GM19328 (cell line): ENCODE data around the gene SOX18.
"Not testable (repeated sequence)": the region's sequence is repeated elsewhere in the genome, so short reads cannot be mapped to it uniquely, and the experiment has no call there.

Source experiments
- ATAC-seq: cut with Tn5 transposase; IDR thresholded peaks from one replicate; pipeline ENCODE4 v1.9.1; 2021; ENCODE audit warnings: mild to moderate bottlenecking, moderate library complexity; ENCODE audit not compliant: unreplicated experiment

Gene SOX18

DNA sequence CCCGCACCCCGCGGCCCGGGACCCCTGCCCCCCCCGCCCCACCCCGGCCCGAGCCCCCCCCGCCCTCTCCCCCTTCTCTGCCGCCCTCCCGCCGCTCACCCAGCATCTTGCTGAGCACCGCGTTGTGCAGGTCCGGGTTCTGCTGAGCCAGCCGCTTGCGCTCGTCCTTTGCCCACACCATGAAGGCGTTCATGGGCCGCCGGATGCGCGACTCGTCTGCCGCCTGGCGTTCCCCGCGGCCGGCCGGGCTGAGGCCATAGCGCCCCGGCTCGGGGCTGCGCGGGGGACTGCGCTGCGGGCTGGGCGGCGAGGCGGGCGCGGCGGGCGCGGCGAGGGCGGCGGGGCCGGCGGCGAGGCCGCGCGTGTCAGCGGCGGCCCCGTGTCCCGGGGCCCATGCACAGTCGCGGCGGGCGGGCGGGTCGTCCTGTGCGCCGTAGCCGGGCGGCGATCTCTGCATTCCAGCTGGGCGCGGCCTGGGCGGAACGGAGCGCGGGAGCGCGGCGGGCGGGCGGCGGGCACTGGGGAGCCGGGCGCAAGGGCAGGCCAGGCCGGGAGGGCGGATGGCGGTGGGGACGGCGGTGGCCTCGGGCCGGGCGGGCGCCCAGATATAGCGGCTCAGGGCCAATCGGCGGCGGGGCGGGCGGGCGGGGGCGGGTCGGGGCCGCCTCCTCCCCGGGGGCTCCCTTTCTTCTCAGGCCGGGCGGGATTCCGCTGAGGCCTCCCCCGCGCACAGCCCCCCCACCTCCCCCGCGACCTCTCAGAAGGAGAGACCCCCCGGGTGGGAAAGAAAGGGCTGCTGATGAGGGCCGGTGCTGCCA, at the start of gene SOX18:
Gene SOX18 (minus strand): TSS at position 580 of the 818 bp plus-strand sequence. CDS start 123 bp downstream, at position 457.
- ATAC-seq: no peak

DNA sequence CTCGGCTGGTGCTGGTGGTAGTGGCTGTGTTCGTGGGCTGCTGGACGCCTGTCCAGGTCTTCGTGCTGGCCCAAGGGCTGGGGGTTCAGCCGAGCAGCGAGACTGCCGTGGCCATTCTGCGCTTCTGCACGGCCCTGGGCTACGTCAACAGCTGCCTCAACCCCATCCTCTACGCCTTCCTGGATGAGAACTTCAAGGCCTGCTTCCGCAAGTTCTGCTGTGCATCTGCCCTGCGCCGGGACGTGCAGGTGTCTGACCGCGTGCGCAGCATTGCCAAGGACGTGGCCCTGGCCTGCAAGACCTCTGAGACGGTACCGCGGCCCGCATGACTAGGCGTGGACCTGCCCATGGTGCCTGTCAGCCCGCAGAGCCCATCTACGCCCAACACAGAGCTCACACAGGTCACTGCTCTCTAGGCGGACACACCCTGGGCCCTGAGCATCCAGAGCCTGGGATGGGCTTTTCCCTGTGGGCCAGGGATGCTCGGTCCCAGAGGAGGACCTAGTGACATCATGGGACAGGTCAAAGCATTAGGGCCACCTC, 49.1 kb upstream of the SOX18 start:
- ATAC-seq: no peak

DNA sequence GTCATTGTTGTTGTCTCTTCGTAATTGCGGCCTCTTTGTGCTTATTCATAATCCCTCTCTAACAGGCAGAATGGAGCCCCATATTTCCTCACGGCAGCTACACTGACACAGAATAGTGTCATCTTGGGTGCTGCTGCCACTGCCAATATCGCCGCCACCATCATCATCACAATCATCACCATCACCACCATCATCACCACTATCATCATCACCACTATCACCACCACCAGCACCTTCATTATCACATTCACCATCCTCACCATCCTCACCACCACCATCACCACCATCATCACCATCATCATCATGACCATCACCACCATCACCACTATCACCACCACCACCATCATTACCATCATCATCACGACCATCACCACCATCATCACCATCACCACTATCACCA, 47.1 kb upstream of the SOX18 start:
- ATAC-seq: no peak

DNA sequence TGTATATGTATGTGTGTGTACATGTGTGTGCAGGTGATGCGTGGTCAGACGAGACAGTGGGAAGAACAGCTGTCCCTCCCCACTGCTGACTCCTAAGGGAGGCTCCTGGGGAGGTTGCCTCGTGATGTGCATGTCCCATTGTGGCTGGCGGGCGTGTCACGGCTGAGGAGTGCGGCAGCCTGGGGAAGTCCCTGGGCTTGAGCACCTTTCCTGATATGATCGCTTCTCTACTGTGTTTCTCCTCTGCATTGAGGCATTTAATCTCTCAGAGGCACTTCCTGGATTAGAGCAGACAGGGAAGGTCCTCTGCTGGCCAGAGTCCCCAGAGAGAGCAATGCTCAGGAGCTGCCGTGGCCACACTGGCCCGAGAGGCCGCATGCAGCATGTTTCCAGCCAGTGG, 46.5 kb upstream of the SOX18 start:
- no peak for ATAC-seq

DNA sequence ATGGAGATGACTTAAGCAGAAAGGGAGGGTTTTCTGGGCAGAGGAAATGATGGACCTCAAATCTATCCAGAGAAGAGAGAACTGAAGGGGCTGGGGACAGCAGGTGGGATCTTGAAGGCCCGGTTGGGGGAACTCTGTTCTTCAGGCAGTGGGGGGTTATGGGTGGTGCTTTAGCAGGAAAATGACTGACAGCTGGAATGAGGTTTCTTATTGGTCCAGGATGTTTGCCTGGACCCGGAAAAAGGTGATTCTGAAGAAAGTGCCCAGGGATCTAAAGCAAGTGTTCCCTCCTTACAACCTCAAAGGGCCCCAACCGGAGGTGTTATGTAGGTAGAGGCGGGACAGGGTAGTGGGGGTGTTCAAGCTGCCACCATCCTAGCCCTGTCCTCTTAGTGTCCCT, 46.0 kb upstream of the SOX18 start:
- ATAC-seq: no peak

DNA sequence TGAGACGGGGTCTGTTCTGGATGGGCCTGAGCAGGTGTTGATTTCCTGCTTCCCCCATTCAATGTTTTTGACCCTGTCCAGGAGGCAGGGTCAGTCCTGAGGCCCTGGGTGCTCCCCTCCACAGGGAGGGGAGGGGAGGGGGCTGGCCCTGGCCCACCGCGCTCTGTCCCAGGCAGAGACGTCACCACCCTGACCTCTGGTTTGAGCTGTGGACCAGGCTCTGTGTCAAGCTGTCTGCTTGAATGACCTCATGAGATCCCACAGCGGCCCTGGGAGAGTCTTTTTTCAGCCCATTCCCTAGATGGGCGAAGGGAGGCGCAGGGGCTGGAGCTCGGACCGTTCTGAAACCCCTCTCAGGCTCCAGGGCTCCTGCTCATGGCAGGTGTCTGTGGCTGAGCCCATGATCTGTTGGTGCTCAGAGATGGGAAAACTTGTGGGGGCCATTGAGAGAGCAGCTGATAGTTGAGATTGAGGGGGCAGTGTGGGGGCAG, 43.6 kb upstream of the SOX18 start:
- no peak for ATAC-seq

DNA sequence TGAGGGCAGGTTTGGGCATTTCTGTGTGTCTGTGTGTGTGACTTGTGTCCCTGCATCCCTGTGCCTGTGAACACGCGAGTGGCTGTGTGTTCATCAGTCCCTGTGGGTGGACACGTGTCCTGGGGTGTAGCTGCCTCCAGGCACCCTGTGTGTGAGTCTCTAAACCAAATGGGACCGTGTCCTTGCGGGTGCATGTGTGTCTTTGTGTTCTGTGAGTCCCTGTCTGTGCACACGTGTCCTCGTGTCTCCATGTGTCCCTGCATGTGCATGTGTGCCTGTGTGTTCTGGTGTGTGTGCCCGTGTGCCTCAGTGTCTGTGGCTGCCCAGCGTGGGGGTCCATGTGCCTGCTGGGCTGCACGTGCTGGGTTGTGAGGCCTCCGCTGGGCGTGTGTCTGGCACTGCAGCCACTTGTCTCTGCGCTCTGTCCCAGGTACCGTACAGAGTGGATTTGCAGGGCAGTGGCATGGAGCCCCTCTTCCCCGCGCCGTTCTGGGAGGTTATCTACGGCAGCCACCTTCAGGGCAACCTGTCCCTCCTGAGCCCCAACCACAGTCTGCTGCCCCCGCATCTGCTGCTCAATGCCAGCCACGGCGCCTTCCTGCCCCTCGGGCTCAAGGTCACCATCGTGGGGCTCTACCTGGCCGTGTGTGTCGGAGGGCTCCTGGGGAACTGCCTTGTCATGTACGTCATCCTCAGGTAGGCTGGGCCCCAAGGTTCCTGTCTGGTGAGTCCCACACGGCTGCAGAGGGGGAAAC, 43.0 kb upstream of the SOX18 start:
- no peak for ATAC-seq

DNA sequence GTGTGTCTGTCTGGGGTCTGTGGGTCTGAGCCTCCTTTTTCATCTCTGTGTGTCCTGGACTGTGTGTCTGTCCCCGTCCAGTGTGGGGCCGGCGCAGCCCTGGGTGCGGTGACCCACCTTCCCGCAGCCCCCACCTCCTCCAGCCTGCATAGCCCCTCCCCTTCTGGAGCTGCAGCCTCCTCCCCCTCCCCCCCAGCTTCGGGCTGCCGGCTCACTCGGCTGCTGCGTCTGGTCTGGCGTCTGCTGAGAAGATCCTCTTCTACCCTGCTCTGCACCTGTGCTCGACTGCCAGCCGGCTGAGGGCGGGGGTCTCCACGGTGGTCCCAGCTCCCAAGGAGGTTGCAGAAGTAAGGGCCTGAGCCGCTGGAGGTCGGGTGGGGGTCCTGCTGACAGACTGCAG, 42.3 kb upstream of the SOX18 start:
- ATAC-seq: no peak

DNA sequence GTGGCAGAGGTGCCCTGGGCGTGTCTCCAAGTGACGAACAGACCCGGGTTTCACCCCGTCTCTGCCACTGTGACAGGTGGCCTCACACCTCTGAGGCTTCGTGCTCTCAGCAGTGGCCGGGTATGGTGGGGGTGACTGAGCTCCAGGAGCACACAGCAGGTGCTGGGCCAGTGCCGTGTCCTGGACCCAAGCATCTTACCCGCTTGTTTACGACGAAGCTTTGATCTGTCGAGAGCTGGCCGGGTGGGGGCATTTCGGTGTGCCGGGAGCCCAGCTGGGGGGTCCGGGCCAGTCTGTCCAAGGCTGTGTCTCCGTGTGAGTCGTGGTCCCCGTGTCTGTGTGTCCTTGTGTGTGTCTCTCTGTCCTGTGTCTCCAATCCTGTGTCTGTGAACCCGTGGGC, 41.9 kb upstream of the SOX18 start:
- ATAC-seq: no peak

DNA sequence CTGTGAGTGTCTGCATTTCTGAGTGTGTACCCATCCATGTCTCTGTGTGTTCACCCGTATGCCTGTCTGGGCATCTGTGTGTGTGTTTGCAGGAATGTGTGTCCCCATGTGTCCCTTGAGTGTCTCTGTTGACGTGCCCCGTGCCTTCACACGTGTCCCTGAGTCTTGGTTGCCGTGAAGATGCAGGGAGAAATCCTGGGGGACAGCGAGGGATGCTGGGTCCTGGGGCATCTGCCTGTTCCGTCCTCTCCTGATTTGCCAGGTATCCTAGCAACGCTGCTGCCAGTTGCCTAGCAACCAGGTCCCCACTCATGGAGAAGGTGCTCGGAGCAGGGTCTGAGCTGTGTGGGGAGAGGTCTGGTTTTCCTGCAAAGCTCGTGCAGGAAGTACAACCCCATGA, 40.7 kb upstream of the SOX18 start:
- ATAC-seq: no peak

DNA sequence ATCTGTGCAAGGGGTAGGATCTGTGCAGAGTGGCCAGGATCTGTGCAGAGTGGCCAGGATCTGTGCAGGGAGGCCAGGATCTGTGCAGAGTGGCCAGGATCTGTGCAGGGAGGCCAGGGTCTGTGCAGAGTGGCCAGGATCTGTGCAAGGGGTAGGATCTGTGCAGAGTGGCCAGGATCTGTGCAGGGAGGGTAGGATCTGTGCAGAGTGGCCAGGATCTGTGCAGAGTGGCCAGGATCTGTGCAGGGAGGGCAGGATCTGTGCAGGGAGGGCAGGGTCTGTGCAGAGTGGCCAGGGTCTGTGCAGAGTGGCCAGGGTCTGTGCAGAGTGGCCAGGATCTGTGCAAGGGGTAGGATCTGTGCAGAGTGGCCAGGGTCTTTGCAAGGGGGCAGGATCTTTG, 39.1 kb upstream of the SOX18 start:
- not testable (repeated sequence) for ATAC-seq

DNA sequence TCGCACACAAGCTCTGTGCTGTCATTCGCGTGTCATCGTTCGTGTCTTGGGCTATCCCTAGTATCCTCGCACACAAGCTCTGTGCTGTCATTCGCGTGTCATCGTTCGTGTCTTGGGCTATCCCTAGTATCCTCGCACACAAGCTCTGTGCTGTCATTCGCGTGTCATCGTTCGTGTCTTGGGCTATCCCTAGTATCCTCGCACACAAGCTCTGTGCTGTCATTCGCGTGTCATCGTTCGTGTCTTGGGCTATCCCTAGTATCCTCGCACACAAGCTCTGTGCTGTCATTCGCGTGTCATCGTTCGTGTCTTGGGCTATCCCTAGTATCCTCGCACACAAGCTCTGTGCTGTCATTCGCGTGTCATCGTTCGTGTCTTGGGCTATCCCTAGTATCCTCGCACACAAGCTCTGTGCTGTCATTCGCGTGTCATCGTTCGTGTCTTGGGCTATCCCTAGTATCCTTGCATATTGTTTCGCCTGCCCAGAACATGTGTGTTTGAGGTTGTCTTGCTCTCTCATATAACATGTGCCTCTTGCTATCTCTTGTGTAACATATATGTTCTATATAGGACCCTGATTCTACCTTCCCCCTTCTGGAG, 37.9 kb upstream of the SOX18 start:
- not testable (repeated sequence) for ATAC-seq

DNA sequence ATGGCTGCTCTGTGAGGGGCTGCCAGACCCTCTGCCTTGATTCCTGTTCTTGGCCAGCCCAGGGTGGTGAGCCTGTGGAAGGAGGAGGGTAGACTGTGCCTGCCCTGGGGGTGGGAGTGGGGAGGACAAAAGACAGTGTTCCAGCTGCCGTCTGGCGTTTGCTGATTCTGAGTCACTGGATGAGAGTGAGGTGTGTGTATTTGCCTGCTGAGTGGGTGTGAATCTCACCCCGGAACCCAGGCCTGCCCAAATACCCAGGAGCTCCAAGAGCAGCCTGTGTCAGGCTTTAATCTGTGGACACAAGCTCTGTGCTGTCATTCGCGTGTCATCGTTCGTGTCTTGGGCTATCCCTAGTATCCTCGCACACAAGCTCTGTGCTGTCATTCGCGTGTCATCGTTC, 37.4 kb upstream of the SOX18 start:
- no peak for ATAC-seq

DNA sequence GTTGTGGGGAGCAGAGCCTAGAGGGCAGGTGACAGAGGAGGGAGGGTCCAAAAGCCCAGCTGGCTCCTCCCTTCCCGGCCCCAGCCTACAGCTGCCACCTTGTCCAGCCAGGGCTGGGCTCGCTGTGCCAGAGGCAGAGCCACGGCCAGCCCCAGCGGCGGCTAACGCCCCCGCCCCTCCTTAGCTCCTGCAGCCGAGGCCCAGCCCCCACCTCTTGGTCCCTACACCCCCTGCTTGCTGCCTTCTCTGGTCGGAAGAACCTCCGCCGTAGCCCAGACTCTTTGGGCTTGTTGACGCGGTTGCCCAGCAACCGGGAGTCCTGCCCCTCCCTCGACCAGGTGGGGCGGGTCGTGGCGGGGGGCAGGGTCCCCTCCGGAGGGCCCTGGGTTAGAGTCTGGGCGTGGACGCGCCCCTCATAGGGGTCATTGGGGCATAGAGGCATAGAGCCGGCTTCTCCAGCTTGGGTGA, 35.3 kb upstream of the SOX18 start:
- no peak for ATAC-seq

DNA sequence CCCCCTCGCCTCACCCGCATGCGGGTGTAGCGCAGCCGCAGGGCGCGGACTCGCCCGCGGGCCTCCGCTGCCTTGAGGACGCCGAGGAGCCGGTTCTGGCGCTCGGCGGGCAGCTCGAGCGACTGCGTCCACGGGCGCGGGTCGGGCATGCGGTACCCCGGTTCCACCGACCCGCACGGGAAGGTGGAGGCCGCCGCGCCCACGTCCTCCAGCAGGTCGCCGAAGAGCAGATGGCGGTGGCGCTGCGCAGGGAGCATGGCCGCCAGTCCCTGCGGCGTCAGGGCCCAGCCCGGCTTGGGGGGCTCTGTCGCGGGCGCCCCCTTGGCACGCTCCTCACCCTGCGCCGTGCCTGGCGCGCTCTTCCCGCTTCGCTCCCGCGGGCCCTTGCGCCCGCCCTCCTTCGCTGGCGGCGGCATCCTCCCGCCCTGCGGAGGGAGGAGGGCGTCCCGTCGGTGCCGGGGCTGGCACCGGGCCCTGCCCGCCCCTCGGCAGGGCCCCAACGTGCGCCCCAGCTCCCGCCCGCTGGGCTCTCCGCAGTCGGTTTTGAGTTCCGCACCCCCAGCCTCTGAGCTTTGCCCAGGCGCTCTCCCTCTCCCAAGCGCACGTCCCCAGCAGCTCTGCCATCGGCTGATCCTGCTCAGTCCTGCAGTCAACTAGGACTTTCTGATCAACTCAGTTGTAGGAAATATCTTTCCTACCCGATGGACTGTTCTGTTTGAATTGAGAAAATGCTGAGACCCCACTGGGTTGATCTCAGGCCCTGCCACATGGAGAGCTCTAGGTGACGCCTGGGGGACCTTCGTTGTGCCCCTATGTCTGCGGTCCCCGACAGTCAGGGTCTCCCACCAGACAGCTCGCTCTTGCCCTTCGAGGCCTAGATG, 34.6 kb upstream of the SOX18 start, which contains the start of gene LKAAEAR1:
Gene LKAAEAR1 (minus strand): TSS at position 595 of the 881 bp plus-strand sequence. CDS start 179 bp downstream, at position 416.
- ATAC-seq: no peak

DNA sequence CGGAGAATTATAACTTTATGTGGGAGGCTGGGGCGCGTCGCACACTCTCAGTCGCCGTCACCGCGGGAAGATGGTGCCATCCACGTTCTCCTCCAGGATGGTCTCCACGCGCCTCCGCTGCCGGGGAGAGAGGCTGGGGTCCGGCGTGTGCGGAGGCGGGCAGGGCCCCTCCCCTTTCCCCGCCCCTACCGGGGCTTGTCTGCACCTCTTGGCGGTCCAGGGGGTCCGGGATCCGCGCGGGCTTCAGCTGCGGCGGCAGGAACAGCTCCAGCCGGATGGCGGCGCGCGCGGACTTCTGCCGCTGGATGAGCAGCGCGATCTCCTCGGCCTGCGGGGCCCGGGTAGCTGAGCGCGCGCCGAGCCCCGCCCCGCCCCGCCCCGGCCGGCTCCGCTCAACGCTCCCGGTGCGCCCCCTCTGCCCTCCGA, 34.0 kb upstream of the SOX18 start:
- ATAC-seq: no peak

DNA sequence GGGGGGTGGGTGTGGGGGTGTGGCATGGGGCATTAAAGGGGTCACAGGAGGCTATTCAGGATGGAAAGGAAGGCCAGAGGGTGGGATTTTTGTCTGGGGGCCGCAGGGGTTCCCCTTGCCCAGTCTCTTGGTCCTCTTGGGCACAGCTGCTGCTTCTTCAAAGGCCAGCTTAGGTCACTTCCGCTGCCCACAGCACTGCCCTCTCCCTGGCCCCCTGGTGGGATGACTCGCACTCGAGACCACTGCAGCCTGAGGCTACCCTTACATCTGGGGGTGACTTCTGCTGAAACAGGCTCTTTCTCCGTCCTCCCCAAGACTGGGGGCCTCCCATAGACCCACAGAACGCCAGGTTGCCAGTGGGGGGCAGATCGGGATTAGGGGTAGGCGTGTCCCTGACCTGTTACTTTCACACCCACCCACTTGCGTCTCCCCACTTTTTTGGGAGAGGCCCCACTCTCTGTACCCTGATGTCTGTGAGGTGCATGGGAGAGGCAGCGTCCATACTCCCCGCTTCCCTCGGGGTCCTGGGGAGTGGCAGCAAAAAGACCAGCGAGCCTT, 33.5 kb upstream of the SOX18 start:
- no peak for ATAC-seq

DNA sequence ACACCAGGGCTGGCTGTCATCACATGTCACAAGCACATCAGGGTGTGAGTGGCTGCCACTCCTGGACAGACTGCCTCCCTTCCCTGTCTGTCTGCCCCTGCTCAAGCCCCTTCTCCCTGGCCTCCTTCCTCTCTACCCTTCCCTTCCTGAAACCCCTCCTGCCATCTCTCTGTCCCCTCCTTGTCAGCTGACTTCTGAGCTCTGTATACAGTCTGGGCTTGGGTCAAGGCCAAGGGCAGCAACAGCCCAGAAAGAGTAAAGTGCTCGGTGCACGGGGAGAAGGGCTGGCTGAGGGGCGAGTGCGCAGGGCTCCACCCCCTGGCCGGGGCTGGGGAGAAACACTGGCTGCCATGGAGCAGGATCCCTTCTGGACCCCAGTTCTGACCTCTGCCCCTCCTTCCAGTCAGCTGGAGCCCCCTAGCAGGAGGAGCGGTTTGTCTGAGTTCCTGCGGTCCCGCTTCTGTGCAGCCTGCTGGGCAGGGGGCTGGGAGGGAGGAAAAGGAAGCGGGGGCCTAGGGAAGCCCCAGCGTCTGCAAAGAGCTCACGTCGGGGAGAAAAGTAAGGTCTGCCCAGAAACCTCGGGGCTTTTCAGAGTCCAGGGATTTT, 32.8 kb upstream of the SOX18 start:
- ATAC-seq: no peak

DNA sequence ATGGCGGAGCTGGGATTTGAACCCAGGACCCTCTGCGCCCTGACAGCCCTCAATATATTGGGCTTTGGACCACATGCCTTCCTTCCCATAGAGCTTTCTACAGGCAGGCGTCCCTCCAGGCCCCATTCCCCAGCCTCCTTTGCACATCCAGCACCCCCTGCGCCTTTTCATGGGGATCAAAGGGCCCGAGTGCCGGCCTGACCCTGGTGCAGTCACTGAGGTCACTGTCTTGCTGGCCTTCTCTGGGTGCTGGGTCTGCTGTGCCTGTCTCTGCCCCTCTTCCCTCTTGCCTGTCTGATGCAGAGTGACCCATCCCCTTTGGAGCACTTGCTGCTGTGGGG, 32.2 kb upstream of the SOX18 start:
- ATAC-seq: no peak
